Muscle of leg (tissue), 16 donors: Measurements from ENCODE around the gene SNAPC2. TPM values are rescaled to one million over a fixed set of nuclear protein-coding genes. Genes with fewer than 3 reads are reported as not detected.

Experiments
- DNase-seq: peaks from one replicate; pipeline ENCODE4 v3.0.0; 2013
- H3K27ac ChIP-seq: one replicate; pipeline ENCODE4 v1.5.1; 2013; ENCODE audit warnings: mild to moderate bottlenecking, low read length, control low read depth
- H3K27me3 ChIP-seq: one replicate; pipeline ENCODE4 v1.6.1; 2013; ENCODE audit warnings: low read length; ENCODE audit not compliant: control insufficient read depth, insufficient read depth
- H3K36me3 ChIP-seq: one replicate; pipeline ENCODE4 v1.6.1; 2013; ENCODE audit warnings: low read length; ENCODE audit not compliant: control insufficient read depth, insufficient read depth
- H3K4me1 ChIP-seq: one replicate; pipeline ENCODE4 v1.6.1; 2013; ENCODE audit warnings: low read length; ENCODE audit not compliant: control insufficient read depth, insufficient read depth
- H3K4me3 ChIP-seq: one replicate; pipeline ENCODE4 v1.5.1; 2013; ENCODE audit warnings: low read length, control low read depth
- H3K9me3 ChIP-seq: replicated peaks from 2 replicates; pipeline ENCODE4 v1.6.1; 2013; ENCODE audit warnings: low read depth, low read length; ENCODE audit not compliant: control insufficient read depth
- WGBS: methylation state at CpG from one replicate; pipeline ENCODE4 v1.1.5; 2013; ENCODE audit warnings: missing lambda C conversion rate; ENCODE audit not compliant: insufficient coverage; 5-methylcytosine and 5-hydroxymethylcytosine counted together
- long read RNA-seq, 11 donors: transcript quantifications; one replicate each; lab custom pipeline, GENCODE V29; 2026
- polyA plus RNA-seq, 8 donors: library from polyadenylated mRNA; unstranded; fragments of 120-200 nt; gene quantifications; one replicate each; pipeline versions ENCODE4 v1.2.1 to v1.2.3, GENCODE V29; 2013; ENCODE audit warnings: inconsistent platforms in 1 of 8, low replicate concordance in 1 of 8; ENCODE audit not compliant: insufficient read length in 8 of 8, insufficient read depth in 1 of 8
- total RNA-seq: library from RNA; stranded (reverse); fragments of 120-200 nt; gene quantifications from one replicate; pipeline ENCODE4 v1.2.4, GENCODE V29; 2013

Gene SNAPC2, protein sequence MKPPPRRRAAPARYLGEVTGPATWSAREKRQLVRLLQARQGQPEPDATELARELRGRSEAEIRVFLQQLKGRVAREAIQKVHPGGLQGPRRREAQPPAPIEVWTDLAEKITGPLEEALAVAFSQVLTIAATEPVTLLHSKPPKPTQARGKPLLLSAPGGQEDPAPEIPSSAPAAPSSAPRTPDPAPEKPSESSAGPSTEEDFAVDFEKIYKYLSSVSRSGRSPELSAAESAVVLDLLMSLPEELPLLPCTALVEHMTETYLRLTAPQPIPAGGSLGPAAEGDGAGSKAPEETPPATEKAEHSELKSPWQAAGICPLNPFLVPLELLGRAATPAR
- 10.6 TPM for total RNA-seq
- 10 to 100 TPM; 17.2 to 22.1 (median 20.1) TPM for polyA plus RNA-seq
- long read RNA-seq, donor 1, transcript SNAPC2-201 (5 exons, 1,542 nt), result major isoform, 5 of 5 reads
- long read RNA-seq, donor 1, partial matches to known transcripts, result 0 of 5 reads
- long read RNA-seq, donor 1, other reads (novel, unspliced or antisense), result 0 of 5 reads
- long read RNA-seq, donor 2, result 0 reads
- long read RNA-seq, donor 3, transcript SNAPC2-201 (5 exons, 1,542 nt), result major isoform, 8 of 9 reads
- long read RNA-seq, donor 3, partial matches to known transcripts, result 0 of 9 reads
- long read RNA-seq, donor 3, other reads (novel, unspliced or antisense), result 0 of 9 reads
- long read RNA-seq, donor 4, partial matches to known transcripts, result 0 of 7 reads
- long read RNA-seq, donor 4, other reads (novel, unspliced or antisense), result 0 of 7 reads
- long read RNA-seq, donor 5, transcript SNAPC2-201 (5 exons, 1,542 nt), result major isoform, 17 of 29 reads
- long read RNA-seq, donor 5, partial matches to known transcripts, result 7 of 29 reads
- long read RNA-seq, donor 5, other reads (novel, unspliced or antisense), result 0 of 29 reads
- long read RNA-seq, donor 6, transcript SNAPC2-201 (5 exons, 1,542 nt), result major isoform, 7 of 10 reads
- long read RNA-seq, donor 6, partial matches to known transcripts, result 0 of 10 reads
- long read RNA-seq, donor 6, other reads (novel, unspliced or antisense), result 0 of 10 reads
- long read RNA-seq, donor 7, transcript SNAPC2-201 (5 exons, 1,542 nt), result major isoform, 5 of 10 reads
- long read RNA-seq, donor 7, partial matches to known transcripts, result 0 of 10 reads
- long read RNA-seq, donor 7, other reads (novel, unspliced or antisense), result 0 of 10 reads
- long read RNA-seq, donor 8, transcript SNAPC2-201 (5 exons, 1,542 nt), result major isoform, 10 of 16 reads
- long read RNA-seq, donor 8, partial matches to known transcripts, result 5 of 16 reads
- long read RNA-seq, donor 8, other reads (novel, unspliced or antisense), result 0 of 16 reads
- long read RNA-seq, donor 9, partial matches to known transcripts, result 0 of 3 reads
- long read RNA-seq, donor 9, other reads (novel, unspliced or antisense), result 0 of 3 reads
- long read RNA-seq, donor 10, transcript SNAPC2-201 (5 exons, 1,542 nt), result major isoform, 11 of 13 reads
- long read RNA-seq, donor 10, partial matches to known transcripts, result 0 of 13 reads
- long read RNA-seq, donor 10, other reads (novel, unspliced or antisense), result 0 of 13 reads
- long read RNA-seq, donor 11, transcript SNAPC2-201 (5 exons, 1,542 nt), result major isoform, 5 of 6 reads
- long read RNA-seq, donor 11, partial matches to known transcripts, result 0 of 6 reads
- long read RNA-seq, donor 11, other reads (novel, unspliced or antisense), result 0 of 6 reads

- Histone ChIP-seq H3K27me3 (peaks cover 51% of the 10 kb centered on the region), H3K36me3 (peaks cover 16% of the 10 kb centered on the region), H3K4me1 (peaks cover 52% of the 10 kb centered on the region), H3K9me3 (no peaks in the 10 kb centered on the region), H3K4me3 (peak within 1 kb of the TSS; percentile 59), H3K27ac (peak within 1 kb of the TSS; percentile 89)
- 6% methylated on average over 56 of the region's 62 CpGs for WGBS
- peak; percentile 97 for DNase-seq
Observed at GRCh38 chr19:7919610-7920518, at the start of gene SNAPC2. Gene SNAPC2, plus strand, starts transcription at chr19:7920338. Its CDS starts 29 bp downstream, at chr19:7920367.

DNA sequence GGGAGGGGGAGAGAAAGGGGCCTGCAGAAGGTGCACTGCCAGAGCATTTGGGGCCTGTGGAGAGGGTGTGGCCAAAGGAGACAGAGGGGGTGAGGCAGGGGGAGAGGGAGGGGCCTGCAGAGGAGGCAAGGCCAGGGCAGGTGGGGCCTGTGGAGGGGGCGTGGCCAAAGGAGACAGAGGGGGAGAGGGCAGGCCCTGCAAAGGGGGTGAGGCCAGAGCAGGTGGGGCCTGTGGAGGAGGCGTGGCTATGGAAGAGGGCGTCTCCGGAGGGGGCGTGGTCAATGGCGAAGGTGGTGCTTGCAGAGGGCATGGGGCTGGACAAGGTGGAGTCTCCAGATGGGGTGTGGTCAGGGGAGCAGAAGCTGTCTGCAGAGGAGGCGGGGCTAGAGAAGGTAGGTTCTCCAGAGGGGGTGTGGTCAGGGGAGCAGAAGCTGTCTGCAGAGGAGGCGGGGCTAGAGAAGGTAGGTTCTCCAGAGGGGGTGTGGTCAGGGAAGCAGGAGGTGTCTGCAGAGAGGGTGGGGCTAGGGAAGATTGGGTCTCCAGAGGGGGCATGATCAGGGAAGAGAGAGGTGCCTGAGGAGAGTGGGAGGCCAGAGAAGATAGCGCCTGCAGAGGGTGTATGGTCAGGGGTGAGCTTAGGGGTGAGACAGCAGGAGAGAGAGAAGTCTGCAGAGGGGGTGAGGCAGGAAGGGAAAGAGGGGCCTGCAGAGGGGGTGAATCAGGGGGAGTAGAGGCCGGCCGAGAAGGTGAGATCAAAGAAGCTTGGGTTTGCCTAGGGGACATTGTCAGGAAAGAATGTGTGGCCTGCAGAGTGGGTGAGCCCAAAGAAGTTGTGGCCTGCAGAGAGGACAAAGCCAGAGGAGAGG lies 49.3 kb upstream of the SNAPC2 start:
- Histone ChIP-seq H3K4me1 (peaks cover 38% of the 10 kb centered on the region), H3K9me3 (no peaks in the 10 kb centered on the region), H3K36me3 (no peaks in the 10 kb centered on the region), H3K27ac (peak overlapping the region; percentile 25), H3K27me3 (peaks cover 63% of the 10 kb centered on the region), H3K4me3 (no peak overlapping the region)
- DNase-seq, result peak; percentile 69
- 61% methylated on average over 11 of the region's 11 CpGs for WGBS

DNA sequence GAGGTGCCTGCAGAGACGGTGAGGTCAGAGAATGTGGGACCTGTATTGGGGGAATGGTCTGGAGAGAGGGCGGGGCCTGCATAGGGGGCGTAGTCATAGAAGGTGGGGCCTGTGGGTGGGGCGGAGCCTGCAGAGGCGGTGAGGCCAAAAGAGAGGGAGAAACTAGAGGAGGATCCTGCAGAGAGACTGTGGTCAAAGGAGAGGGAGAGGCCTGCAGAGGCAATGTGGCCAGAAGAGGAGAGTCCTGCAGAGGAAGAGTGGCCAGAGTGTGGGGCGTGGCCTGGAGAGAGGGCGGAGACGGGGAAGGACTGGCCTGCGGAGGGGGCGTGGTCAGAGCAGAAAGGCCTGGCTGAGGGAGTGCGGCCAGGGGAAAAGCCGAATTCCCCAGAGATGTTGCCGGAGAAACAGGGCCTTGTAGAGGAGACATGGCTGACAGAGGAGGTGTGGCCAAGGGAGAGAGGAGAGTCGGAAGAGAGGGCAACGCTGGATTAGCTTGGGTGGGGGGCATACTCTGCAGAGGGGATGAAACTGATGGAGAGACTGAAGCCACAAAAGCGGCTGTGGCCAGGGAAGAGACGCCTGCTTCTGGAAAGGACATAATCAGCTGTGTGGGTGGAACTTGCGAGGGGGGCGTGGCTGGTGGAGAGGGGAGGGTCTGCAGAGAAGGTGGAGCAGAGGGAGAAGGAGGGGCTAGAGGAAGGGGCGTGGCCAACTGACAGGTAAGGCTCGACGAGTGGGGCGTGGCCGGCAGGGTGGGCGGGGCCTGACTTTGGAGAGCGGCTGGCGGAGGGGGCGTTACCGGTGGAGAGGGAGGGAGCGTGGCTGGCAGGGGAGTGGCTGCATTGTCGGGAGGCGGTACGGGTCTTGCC lies 48.5 kb upstream of the SNAPC2 start:
- peaks cover 38% of the 10 kb centered on the region for H3K4me1 ChIP-seq
- WGBS, result 6% methylated on average over 29 of the region's 33 CpGs
- peak; percentile 94 for DNase-seq
- peaks cover 66% of the 10 kb centered on the region for H3K27me3 ChIP-seq
- peak overlapping the region; percentile 28 for H3K4me3 ChIP-seq
- peak overlapping the region; percentile 72 for H3K27ac ChIP-seq
- H3K9me3 ChIP-seq, result no peaks in the 10 kb centered on the region
- H3K36me3 ChIP-seq, result no peaks in the 10 kb centered on the region

DNA sequence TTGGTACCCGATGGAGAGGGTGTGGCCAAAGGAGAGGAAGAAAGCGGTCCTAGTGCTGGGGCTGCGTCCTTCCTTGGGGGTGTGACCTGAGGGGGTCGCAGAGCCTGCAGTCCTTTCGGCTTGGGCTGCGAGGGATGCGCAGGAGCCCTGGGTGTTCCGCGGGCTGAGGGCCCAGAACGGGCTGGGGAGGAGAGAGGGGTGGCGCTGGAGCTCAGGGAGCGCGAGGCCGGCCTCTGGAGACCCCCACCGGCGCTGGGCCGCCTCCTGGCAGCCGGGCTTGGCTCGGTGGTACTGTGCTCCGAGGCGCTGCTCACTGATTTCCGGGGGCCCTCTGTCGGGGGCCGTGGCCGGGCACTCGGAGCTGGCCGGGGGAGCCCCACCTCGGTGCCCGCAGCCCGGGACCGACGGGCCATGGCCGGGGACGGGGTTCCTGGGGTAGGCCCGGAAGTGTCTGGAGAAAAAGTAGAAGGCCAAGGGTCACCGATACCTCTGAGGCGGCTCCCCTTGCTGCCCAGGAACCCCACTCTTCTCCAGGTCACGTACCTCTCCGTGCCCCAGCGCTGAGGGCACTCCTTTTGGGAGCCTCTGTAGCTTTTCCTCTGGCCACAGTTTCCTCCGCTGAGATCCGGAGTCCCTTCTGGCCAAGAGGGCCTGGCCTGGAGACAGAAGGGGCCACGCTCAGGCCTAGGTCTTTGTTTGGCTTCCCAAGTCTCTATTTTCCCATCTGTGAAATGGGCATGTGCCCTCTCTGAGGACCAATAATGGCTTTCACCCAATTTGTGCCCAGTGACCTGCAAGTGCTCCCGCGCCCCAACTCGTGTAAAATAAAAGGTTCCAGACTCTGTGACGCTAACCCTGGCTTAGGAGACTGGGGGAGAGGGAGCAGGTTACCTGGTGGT lies 47.6 kb upstream of the SNAPC2 start:
- H3K4me3 ChIP-seq, result no peak overlapping the region
- 45% methylated on average over 44 of the region's 47 CpGs for WGBS
- no peak overlapping the region for H3K27ac ChIP-seq
- H3K36me3 ChIP-seq, result no peaks in the 10 kb centered on the region
- peaks cover 38% of the 10 kb centered on the region for H3K4me1 ChIP-seq
- H3K27me3 ChIP-seq, result peaks cover 57% of the 10 kb centered on the region
- DNase-seq, result peak; percentile 12
- H3K9me3 ChIP-seq, result no peaks in the 10 kb centered on the region

- Histone ChIP-seq H3K4me3 (no peak overlapping the region), H3K4me1 (peaks cover 35% of the 10 kb centered on the region), H3K27me3 (peaks cover 47% of the 10 kb centered on the region), H3K9me3 (no peaks in the 10 kb centered on the region), H3K27ac (no peak overlapping the region), H3K36me3 (no peaks in the 10 kb centered on the region)
- WGBS, result 9% methylated on average over 43 of the region's 53 CpGs
- no peak for DNase-seq
Observed at GRCh38 chr19:7873304-7874075, 46.6 kb upstream of the SNAPC2 start.

DNA sequence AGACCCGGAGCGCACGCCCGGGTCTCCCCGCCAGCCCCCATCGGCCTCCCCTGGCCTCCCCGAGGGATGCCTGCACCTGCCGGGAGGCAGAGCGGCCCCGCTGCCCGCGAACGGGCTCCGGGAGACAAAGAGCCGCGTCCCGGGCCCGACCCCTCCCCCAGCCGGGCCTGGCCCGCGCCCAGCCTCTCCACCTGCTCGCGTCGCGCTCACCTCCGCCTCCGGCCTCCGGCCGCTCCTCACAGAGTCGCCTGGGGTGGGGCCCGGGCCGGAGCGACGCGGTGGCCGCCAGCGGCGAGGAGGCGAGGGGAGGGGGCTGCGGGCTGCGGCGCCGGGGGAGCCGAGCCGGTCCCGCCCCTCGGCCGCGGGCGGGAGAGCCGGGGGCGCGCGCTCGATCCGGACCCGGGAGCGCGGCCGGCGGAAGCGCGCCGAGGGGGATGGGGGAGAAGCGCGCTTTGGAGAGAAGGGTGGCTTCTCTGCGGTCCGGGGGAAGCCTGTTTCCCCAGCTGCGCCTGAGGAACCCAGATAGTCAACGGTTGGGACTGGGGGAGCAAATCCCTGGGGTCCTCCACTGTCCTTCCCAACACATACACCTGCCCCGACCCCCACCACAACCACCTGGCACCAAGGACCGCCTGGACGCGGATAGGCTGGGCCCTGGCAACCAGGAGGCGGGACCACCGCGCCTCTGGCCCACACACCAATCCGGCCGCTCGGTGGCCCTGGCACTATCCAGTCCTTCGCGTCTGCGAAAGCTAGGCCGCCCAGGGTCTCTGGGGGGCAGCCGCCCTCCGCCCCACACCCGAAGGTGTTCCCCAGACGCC lies 45.9 kb upstream of the SNAPC2 start, which contains the start of gene PRR36:
Gene PRR36 (minus strand): TSS at position 315 of the 821 bp plus-strand sequence. CDS start 701 bp downstream, outside the sequence.
- H3K4me3 ChIP-seq, result peak within 1 kb of the TSS; percentile 29

More for the DNA sequence above, 45.9 kb upstream of the SNAPC2 start, which contains the start of gene PRR36:
- H3K27me3 ChIP-seq, result peaks cover 43% of the 10 kb centered on the region
- peaks cover 37% of the 10 kb centered on the region for H3K4me1 ChIP-seq
- DNase-seq, result no peak
- H3K36me3 ChIP-seq, result no peaks in the 10 kb centered on the region
- no peak within 1 kb of the TSS for H3K27ac ChIP-seq
- H3K9me3 ChIP-seq, result no peaks in the 10 kb centered on the region
- 1% methylated on average over 66 of the region's 88 CpGs for WGBS
